ENCODE results near the gene MAGEC3. TPM values are rescaled to one million over a fixed set of nuclear protein-coding genes. Genes with fewer than 3 reads are reported as not detected.

Gene MAGEC3
- total and polyA plus RNA-seq, 2 of the 13 experiments (the other 11 are each of a cell fraction or from before 2014, with no cell fraction given): not detected

GRCh38 chrX:141897690-141898089 lies 59.6 kb downstream of the MAGEC3 start (continued):
- TF ChIP-seq ZNF574 (CRISPR knock-in tag; IDR thresholded peaks at IDR 0.05) (no peak), PHF8 (CRISPR knock-in tag; IDR thresholded peaks at IDR 0.05) (no peak)
- TF ChIP-seq, protein P1, sequence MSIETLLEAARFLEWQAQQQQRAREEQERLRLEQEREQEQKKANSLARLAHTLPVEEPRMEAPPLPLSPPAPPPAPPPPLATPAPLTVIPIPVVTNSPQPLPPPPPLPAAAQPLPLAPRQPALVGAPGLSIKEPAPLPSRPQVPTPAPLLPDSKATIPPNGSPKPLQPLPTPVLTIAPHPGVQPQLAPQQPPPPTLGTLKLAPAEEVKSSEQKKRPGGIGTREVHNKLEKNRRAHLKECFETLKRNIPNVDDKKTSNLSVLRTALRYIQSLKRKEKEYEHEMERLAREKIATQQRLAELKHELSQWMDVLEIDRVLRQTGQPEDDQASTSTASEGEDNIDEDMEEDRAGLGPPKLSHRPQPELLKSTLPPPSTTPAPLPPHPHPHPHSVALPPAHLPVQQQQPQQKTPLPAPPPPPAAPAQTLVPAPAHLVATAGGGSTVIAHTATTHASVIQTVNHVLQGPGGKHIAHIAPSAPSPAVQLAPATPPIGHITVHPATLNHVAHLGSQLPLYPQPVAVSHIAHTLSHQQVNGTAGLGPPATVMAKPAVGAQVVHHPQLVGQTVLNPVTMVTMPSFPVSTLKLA (IDR thresholded peaks at IDR 0.05): no peak

DNA sequence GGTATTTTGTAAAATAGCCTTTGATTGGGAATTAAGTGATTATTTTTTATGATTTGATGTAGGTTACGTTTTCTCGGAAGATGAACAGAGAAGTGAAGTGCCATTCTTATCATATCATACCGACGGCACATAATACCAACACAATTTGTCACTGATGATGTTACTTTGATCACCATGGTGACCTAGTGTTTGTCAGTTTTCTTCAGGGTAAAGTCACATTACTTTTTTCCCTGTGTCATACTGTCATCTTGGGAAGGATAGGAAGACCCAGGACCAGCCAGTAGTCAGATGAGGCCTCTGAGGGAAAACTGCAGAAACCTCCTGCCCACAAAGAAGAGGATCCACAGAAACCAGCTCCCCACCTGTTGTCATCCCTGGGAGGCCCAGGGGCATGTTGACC lies 64.2 kb downstream of the MAGEC3 start:
- CTCF ChIA-PET (ENCODE audit: low intra/inter-chr PET ratio, low total read pairs): no interaction called here
- POLR2A ChIA-PET: no interaction called here
- FAIRE-seq: no peak
- DNase-seq (ENCODE audit: low spot score): no peak
- Histone ChIP-seq H3K79me2 (ENCODE audit: insufficient read depth, low read length) (no peaks in the 10 kb centered on the region), H3K27me3 (ENCODE audit: control insufficient read depth in 1 of 2, insufficient read depth in 2 of 2, low read length in 2 of 2) (no peaks in the 10 kb centered on the region), H3K9ac (ENCODE audit: insufficient read depth, low read depth, low read length) (no peak overlapping the region), H3K4me2 (ENCODE audit: low read depth, low read length) (no peak overlapping the region), H4K20me1 (ENCODE audit: insufficient read depth, low read length) (no peaks in the 10 kb centered on the region), H3K27ac (ENCODE audit: extremely low read length, insufficient read depth, low read length) (no peak overlapping the region), H3K36me3 (replicated peaks in 1 of 2; ENCODE audit: control insufficient read depth in 1 of 2, insufficient read depth in 2 of 2, low read length in 2 of 2) (no peaks in the 10 kb centered on the region), H3K4me3 (replicated peaks in 1 of 3; ENCODE audit: insufficient read depth in 1 of 3, low read depth in 2 of 3, low read length in 3 of 3) (no peak overlapping the region), H2AFZ (ENCODE audit: low read length) (no peak overlapping the region), H3K9me3 (ENCODE audit: low read length) (no peaks in the 10 kb centered on the region; the same call in 1 of the 2 replicates), H3K4me1 (ENCODE audit: insufficient read depth, low read length) (no peaks in the 10 kb centered on the region)
- no peak for ATAC-seq
- in situ Hi-C loops (cut with HindIII; ENCODE audit: extremely low pct_ligation_motif_present, low pct_unique_long_range_greater_than_20kb): no loop called here
- no peak for TF ChIP-seq ZNF260 (CRISPR knock-in tag; IDR thresholded peaks at IDR 0.05; ENCODE audit: borderline replicate concordance, low read depth)
- no peak for TF ChIP-seq ADNP (CRISPR knock-in tag; IDR thresholded peaks at IDR 0.05)
- no peak for TF ChIP-seq NFKB2 (CRISPR knock-in tag; IDR thresholded peaks at IDR 0.05; ENCODE audit: borderline replicate concordance)
- no TSS peak for BruUV-seq (replicated peaks)
- WGBS (ENCODE audit: low lambda C conversion rate): 43% methylated on average over 4 of the region's 4 CpGs
- intact Hi-C loops (cut with micrococcal nuclease; ENCODE audit: unreplicated experiment): no loop called here
